Right forelimb (tissue), 1 donor: Measurements from ENCODE around the gene INPP5A.

Experiments used
- DNase-seq: peaks from one replicate; pipeline ENCODE4 v3.0.0-alpha.2; 2018

Gene INPP5A

DNA sequence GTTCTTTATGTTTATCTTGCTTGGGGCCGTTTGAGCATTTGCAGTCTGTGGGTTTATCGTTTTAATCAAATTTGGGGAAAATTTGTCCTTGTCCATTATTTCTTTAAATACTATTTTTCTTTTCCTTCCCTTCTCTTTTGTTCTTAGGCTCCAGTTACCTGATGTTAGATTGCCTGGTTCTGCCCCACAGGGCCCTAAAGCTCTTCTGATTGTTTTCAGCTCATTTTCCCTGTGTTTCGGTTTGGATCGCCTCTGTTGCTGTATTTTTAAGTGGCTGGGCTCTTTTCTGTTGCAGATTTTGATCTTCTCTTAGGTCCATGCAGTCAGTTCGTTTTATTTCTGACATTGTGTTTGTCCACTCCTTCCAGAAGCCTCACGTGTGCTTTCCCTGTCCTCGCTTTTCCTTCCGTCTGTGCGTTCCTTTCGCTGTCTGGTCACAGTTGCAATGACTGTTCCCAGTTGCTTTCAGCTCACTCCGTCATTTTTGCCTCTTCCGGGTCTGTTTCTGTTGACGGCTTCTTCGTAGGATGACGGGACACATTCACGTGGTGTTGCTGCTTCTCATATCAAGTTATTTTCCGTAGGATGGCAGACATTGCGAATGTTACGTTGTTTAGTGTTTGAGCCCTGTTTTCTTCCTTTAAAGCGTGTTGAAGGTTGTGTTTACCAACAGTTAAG lies 111.4 kb downstream of the INPP5A start:
- no peak for DNase-seq

GRCh38 chr10:132649651-132650360 lies 112.2 kb downstream of the INPP5A start:
- no peak for DNase-seq

DNA sequence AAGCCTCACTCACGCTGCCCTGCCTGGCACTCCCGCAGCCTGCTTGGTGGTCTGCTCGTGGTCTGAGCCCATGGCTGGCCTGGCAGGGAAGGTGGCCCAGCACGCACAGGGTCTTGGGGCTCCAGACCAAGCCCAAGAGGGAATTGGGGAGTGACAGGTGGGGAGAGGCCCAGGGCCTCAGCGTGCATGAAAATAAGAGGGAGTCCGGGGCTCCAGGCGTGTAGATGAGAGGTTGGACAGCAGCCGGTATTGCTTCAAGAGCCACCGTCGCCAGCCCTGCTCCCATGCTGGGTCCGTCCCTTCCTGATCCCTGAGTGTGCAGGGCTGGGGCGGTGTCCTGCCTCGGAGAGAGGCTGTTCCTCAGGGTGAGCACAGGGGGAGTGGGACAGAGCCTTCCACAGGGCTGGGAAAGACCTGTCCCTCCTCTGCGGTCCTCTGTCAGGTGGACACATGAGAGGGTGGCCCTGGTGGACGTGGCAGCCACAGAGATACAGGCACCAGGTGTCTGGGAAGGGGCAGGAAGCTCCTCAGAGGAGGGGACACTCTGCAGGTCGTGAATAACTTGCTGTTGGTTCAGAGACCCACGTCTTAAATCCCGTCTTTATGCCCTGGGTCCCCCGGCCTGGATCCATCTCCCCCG lies 113.1 kb downstream of the INPP5A start:
- no peak for DNase-seq

- no peak for DNase-seq
Observed at GRCh38 chr10:132651511-132652029, 114.0 kb downstream of the INPP5A start.

DNA sequence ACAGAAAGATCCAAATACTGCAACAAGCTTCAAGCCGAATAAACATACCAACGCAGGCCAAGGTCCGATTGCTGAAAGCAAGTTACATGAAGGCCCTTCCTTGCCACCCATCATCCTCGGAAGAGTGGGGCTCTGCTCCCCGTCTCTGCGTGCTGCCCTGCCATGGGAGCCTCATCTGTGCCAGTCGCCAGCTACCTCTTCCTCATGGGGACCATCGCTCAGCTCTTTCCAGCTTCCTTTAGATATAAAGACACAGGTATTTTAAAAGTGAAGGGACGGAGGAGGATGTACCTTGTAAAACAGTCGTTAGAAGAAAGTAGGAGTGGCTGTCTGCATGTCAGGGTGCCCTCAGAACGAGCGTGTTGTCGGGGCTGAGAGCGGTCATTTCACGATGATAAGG lies 114.9 kb downstream of the INPP5A start:
- no peak for DNase-seq

DNA sequence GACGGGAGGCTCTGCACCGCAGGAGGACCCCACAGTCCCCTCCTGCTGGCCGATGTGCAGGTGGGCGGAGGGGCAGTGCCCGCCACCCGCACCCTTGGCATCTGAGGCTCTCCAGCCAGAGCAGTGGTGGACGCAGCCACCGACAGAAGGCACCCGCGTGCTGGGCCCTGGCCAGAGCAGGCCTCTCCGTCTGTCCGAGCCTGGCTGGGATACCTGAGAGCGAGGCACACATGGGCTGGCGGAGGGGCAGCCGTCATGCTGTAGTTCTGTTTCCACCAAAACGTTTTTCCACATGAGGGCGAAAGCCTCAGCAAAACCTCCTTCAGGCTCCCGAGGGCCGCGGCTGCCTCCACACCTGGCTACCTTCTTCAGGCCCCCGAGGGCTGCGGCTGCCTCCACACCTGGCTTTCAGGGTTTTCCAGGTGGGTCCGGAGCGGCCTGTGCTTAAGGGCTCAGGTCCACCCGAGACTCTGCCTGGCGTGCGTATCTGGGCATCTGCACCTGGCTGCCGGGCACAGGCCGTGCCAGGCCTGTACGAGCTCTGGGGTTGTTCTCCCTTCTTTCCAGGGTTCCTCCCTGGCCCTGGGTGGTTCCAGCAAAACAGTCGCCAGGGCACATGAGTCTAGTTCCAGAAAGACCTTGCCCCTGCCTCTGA lies 115.5 kb downstream of the INPP5A start:
- DNase-seq = no peak

DNA sequence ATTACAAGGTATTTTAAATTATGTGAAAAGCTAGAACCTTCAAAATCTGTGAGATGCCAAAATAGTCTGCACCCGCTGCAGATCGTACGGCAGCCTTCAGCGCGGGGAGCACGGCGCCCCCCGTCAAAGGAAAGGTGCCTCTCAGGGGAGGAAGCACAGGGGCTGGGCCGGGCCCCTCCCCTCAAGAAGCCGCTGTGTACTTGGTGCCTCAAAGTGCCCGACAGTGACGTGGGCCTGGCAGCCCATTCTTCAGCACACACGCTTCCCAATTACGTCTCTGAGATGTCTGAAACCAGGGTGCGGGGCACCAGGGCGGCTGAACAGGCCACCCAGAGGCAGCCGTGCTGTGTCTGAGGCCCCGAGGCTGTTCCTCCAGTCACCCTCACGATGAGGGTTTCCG lies 116.1 kb downstream of the INPP5A start:
- DNase-seq = no peak

- DNase-seq = no peak
Observed at GRCh38 chr10:132654121-132654571, 116.6 kb downstream of the INPP5A start.

GRCh38 chr10:132654708-132655661 lies 117.4 kb downstream of the INPP5A start:
- DNase-seq = peak; percentile 81

GRCh38 chr10:132655735-132656134 lies 118.1 kb downstream of the INPP5A start:
- no peak for DNase-seq

DNA sequence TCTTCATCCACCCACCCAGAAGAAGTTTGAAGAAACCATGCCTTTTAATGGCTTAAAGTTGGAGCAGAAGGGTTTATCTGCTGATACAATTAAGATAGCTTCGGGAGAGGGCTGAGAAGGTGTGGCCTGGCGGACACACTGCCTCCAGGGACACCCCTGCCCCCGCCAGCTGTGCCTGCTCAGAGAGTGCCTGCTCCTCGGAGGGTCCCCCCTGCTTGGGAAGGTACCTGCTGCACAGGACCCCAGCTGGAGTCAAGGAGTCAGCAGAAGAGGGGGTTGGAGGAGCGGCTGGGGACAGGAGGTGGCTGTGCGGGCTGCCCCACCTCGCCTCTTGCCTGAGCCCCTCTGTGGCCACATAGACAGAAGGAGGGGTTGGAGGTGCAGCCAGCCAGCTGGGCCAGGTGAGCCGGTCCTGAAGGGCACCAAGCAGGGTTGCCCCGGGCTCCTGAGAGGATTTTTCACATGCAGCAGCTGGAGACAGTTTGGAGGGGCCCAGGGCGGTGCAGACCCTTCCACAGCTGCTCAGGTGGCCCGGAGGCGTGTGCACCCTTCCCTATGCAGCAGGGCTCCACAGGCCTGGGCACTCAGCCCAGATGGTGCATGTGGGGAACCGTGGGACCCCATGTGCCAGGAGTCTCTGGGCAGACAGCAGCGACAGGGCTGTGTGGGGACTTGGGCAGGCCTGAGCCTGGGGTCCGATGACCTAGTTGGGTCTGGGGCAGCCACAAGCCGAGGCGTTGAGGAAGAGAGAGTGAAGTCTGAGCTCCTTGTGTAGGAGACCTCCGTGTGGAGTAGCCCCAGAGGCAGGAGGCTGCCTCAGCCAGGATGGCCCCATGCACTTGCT lies 118.9 kb downstream of the INPP5A start:
- DNase-seq = no peak

DNA sequence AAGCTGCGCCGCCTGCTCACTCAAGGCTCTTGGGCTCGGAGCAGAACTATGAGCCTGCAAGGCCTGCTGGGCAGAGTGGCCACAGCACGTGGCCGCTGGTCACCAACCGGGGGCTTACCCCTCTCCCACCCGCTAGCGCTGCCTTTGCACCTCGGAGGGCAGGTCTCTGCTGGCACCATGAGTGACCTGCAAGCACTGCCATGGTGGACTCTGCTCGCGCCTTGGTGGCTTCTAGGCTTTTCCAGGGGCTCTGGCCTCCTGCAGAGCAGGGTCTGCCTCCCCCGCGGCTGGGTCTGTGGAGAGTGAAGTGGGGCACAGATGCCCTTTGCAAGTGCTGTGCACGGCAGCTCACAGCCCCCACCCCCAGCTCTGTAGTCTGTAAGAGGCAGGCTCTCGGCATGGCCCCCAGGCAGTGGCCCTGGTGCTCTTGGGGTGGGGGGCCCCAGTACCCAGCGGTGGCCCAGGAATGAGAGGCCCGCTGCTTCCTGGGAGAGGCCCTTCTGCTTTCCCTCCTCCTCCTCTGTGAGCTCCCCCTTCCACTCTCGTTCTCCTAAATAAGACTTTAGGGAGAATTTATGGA lies 119.6 kb downstream of the INPP5A start:
- DNase-seq = no peak

- DNase-seq = no peak
Observed at GRCh38 chr10:132657748-132658147, 120.2 kb downstream of the INPP5A start.

DNA sequence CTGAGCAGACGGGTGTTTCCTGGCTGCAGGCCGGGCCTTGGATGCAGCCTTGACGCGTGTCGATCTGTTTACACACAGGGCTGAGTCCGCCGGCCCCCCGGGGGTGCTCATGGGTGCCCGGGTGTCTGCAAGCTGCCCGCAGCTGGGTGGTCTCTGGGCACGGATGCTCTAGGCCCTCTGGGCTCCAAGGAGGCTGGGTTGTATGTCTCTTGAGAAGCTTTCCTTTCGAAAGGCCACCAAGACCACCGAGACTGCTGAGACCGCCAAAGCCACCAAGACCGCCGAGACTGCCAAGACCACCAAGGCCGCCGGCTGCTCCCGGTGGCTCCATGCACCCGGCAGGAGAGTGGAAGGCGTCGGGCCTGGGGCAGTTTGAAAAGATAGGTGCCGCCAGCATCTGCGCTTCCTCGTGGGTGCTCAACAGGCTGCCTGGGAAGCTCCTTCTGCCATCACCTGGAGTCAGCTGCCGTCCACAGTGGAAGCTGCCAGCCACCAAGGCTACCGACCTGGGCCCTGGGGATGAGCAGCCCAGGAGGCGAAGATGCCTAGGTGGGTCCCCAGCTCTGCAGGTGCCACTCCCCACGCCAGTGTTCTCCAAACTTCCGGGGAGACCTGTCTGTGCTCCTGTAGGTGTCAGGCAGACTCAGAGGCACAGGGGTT lies 121.1 kb downstream of the INPP5A start:
- no peak for DNase-seq

- no peak for DNase-seq
Observed at GRCh38 chr10:132659206-132660091, 121.9 kb downstream of the INPP5A start.

DNA sequence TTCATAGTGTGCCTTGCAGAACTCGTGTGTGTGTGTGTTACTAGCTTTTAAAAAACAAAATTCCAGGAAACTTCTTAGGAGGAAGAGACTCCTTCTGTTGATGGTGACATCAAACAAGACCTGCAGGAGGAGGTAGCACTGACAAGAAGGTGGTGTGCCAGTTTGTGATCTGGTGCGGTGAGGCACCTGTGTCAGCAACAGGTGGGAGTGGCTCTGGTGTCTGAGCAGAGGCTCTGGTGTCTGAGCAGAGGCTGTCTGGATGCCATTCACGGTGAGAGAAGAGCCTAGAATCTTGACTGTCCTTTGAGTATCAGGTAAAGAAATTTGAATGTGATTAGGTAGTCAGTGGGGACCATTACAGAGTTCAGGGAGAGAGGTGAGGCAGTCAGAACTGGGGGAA lies 122.8 kb downstream of the INPP5A start:
- DNase-seq = no peak

DNA sequence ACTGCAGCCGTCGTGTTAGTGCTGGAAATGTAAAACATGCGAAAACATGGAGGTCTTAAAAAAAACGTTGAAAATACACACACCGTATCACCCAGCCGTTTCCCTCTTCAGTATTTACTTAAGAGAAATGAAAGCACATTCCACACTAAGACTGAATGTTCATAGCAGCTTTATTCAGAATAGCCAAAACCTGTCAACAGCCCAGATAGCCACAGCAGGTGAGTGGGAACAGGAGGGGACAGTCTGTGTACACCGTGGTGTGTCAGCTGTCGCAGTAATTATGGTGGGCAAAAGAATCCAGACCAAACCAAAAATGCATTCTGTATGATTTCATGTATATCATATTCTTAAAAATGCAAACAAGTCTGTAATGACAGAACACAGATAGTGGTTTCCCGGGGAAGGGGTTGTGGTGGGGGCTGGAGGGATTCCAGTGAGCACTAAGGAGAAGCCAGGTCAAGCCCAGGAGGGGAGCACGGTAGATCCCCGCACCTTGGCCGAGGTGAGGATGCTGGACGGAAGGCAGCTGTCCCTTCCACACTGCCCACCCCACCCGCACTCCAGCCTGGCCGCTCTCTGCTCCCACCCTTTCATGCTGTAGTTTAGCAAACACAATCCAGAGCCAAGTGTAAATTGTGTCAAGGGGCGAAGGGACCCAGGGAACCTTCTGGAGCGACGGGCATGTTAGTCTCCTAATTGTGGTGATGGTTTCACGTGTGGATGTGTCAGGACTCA lies 124.8 kb downstream of the INPP5A start:
- DNase-seq = no peak

- no peak for DNase-seq
Observed at GRCh38 chr10:132663666-132664365, 126.2 kb downstream of the INPP5A start.
